ENCODE results near the gene NR2F1-AS1.

DNA sequence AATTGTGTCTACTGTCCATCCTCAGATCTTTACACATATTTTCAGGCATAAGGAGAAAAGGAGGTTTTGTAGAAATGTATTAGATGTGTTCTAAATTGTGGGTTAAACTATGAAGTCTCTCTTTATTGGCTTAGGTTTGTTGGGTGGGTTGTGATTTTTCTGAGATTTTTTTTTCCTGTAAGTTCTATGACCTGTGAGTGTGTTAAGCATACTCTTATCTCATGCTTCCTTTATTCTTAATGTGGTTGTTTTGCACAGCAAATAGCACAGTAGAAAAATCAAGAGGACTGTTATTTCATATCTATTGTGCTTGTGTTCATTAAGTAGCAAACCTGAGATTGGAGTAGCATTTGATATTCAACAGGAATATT lies 25.3 kb upstream of the NR2F1-AS1 start:
- no peak for TF ChIP-seq CREB1 (CRISPR knock-in tag; IDR thresholded peaks at IDR 0.05)
- TF ChIP-seq, protein P1, sequence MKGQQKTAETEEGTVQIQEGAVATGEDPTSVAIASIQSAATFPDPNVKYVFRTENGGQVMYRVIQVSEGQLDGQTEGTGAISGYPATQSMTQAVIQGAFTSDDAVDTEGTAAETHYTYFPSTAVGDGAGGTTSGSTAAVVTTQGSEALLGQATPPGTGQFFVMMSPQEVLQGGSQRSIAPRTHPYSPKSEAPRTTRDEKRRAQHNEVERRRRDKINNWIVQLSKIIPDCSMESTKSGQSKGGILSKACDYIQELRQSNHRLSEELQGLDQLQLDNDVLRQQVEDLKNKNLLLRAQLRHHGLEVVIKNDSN (CRISPR knock-in tag; IDR thresholded peaks at IDR 0.05): no peak
- TF ChIP-seq ZNF263 (CRISPR knock-in tag; IDR thresholded peaks at IDR 0.05; ENCODE audit: low read depth): no peak
- TF ChIP-seq, protein P2, sequence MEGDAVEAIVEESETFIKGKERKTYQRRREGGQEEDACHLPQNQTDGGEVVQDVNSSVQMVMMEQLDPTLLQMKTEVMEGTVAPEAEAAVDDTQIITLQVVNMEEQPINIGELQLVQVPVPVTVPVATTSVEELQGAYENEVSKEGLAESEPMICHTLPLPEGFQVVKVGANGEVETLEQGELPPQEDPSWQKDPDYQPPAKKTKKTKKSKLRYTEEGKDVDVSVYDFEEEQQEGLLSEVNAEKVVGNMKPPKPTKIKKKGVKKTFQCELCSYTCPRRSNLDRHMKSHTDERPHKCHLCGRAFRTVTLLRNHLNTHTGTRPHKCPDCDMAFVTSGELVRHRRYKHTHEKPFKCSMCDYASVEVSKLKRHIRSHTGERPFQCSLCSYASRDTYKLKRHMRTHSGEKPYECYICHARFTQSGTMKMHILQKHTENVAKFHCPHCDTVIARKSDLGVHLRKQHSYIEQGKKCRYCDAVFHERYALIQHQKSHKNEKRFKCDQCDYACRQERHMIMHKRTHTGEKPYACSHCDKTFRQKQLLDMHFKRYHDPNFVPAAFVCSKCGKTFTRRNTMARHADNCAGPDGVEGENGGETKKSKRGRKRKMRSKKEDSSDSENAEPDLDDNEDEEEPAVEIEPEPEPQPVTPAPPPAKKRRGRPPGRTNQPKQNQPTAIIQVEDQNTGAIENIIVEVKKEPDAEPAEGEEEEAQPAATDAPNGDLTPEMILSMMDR (IDR thresholded peaks at IDR 0.05): no peak
- TF ChIP-seq, protein P3, sequence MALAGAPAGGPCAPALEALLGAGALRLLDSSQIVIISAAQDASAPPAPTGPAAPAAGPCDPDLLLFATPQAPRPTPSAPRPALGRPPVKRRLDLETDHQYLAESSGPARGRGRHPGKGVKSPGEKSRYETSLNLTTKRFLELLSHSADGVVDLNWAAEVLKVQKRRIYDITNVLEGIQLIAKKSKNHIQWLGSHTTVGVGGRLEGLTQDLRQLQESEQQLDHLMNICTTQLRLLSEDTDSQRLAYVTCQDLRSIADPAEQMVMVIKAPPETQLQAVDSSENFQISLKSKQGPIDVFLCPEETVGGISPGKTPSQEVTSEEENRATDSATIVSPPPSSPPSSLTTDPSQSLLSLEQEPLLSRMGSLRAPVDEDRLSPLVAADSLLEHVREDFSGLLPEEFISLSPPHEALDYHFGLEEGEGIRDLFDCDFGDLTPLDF (CRISPR knock-in tag; IDR thresholded peaks at IDR 0.05): no peak
- no peak for TF ChIP-seq TEAD4 (CRISPR knock-in tag; IDR thresholded peaks at IDR 0.05)
- TF ChIP-seq NR1H2 (CRISPR knock-in tag; IDR thresholded peaks at IDR 0.05): no peak
- no peak for TF ChIP-seq NFYB (CRISPR knock-in tag; conservative IDR thresholded peaks at IDR 0.05; ENCODE audit: low read depth)
- no peak for TF ChIP-seq NR3C1 (CRISPR knock-in tag; conservative IDR thresholded peaks at IDR 0.05; ENCODE audit: low read depth)
- TF ChIP-seq TP53 (CRISPR knock-in tag; IDR thresholded peaks at IDR 0.05): no peak
- no peak for TF ChIP-seq FOXP1 (CRISPR knock-in tag; IDR thresholded peaks at IDR 0.05; ENCODE audit: borderline replicate concordance)
